ENCODE measurements around the gene GOSR2.

DNA sequence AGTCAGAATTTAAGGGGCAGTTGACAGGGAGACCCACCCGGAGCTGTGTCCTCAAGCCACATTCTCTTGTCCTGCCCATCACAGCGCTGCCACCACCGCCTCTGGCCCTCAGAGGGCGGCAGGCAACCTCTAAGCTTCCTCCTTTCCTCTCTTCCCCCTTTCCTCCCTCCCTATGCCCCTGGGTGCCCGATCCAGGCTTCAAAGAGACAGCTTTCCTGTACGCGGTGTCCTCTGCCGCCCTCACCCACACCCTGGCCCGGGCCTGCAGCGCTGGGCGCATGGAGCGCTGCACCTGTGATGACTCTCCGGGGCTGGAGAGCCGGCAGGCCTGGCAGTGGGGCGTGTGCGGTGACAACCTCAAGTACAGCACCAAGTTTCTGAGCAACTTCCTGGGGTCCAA is 48.1 kb upstream of the GOSR2 start:
- no peak for TF ChIP-seq EZH2phosphoT487 (IDR thresholded peaks at IDR 0.05; ENCODE audit: borderline replicate concordance, low read length)
- TF ChIP-seq, protein P1, sequence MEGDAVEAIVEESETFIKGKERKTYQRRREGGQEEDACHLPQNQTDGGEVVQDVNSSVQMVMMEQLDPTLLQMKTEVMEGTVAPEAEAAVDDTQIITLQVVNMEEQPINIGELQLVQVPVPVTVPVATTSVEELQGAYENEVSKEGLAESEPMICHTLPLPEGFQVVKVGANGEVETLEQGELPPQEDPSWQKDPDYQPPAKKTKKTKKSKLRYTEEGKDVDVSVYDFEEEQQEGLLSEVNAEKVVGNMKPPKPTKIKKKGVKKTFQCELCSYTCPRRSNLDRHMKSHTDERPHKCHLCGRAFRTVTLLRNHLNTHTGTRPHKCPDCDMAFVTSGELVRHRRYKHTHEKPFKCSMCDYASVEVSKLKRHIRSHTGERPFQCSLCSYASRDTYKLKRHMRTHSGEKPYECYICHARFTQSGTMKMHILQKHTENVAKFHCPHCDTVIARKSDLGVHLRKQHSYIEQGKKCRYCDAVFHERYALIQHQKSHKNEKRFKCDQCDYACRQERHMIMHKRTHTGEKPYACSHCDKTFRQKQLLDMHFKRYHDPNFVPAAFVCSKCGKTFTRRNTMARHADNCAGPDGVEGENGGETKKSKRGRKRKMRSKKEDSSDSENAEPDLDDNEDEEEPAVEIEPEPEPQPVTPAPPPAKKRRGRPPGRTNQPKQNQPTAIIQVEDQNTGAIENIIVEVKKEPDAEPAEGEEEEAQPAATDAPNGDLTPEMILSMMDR (conservative IDR thresholded peaks at IDR 0.05; ENCODE audit: low read depth, low read length) = no peak

All from PC-3 (cell line).